Tibial nerve (tissue), 3 donors: ENCODE results near the gene MAPK1.

ENCODE experiments used
- CTCF ChIP-seq, 5 experiments: fragments of 200-600 bp in 3 of 5; fragments of 450-650 bp in 2 of 5; sonication (generic) in 3 of 5; IDR thresholded peaks; one replicate each; pipeline ENCODE4 v1.5.1; 2016 to 2019; ENCODE audit warnings: antibody characterized with exemption in 5 of 5, mild to moderate bottlenecking in 3 of 5, moderate library complexity in 2 of 5
- POLR2A ChIP-seq, 2 donors: fragments of 450-650 bp; IDR thresholded peaks; one replicate each; pipeline ENCODE4 v1.6.1; 2017; ENCODE audit warnings: antibody characterized with exemption in 2 of 2, mild to moderate bottlenecking in 2 of 2, moderate library complexity in 2 of 2

GRCh38 chr22:21826204-21826603 is 41.2 kb downstream of the MAPK1 start:
- TF ChIP-seq CTCF (IDR thresholded peaks at IDR 0.05) (no peak), POLR2A (IDR thresholded peaks at IDR 0.05) (no peak)
